Gastroesophageal sphincter (tissue), 3 donors: ENCODE measurements around the gene MYO18A.

Experiments
- EP300 ChIP-seq: sonication (generic); formaldehyde crosslinking; IDR thresholded peaks from one replicate; pipeline ENCODE4 v1.6.1; 2017; ENCODE audit warnings: antibody characterized with exemption, mild to moderate bottlenecking
- POLR2A ChIP-seq, 2 donors: fragments of 450-650 bp; IDR thresholded peaks; one replicate each; pipeline ENCODE4 v1.6.1; 2017; ENCODE audit warnings: antibody characterized with exemption in 2 of 2, mild to moderate bottlenecking in 2 of 2, moderate library complexity in 1 of 2
- POLR2AphosphoS5 ChIP-seq: sonication (generic); formaldehyde crosslinking; IDR thresholded peaks from one replicate; pipeline ENCODE4 v1.6.1; 2017; ENCODE audit warnings: antibody characterized with exemption
- TF ChIP-seq, protein P1 (sequence below), 4 experiments: fragments of 200-600 bp in 2 of 4; fragments of 450-650 bp in 2 of 4; sonication (generic) in 1 of 4; IDR thresholded peaks; one replicate each; pipeline ENCODE4 v1.5.1; 2017 to 2019; ENCODE audit warnings: antibody characterized with exemption in 4 of 4, mild to moderate bottlenecking in 2 of 4, moderate library complexity in 2 of 4

DNA sequence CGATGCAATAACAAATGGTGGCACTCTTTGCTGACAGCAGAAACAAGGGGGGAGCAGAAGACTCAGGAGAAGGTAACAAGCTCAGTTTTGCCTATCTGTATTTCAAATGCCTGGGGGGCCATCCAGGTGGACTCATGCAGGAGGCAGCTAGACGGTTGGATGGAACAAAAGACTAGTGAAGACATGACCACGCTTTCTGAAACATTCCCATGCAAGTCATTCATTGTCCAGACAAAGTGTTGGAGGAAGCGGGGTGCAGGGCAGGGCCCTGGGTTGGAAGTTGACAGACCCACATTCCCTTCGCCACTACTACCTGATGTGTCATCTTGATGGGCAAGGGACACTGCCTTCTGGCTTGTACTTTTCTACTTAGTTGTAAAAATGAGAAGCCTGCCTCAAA lies 36.7 kb upstream of the MYO18A start:
- no peak for TF ChIP-seq EP300
- TF ChIP-seq, protein P1, sequence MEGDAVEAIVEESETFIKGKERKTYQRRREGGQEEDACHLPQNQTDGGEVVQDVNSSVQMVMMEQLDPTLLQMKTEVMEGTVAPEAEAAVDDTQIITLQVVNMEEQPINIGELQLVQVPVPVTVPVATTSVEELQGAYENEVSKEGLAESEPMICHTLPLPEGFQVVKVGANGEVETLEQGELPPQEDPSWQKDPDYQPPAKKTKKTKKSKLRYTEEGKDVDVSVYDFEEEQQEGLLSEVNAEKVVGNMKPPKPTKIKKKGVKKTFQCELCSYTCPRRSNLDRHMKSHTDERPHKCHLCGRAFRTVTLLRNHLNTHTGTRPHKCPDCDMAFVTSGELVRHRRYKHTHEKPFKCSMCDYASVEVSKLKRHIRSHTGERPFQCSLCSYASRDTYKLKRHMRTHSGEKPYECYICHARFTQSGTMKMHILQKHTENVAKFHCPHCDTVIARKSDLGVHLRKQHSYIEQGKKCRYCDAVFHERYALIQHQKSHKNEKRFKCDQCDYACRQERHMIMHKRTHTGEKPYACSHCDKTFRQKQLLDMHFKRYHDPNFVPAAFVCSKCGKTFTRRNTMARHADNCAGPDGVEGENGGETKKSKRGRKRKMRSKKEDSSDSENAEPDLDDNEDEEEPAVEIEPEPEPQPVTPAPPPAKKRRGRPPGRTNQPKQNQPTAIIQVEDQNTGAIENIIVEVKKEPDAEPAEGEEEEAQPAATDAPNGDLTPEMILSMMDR (IDR thresholded peaks at IDR 0.05), result no peak
- no peak for TF ChIP-seq POLR2A (IDR thresholded peaks at IDR 0.05)
- no peak for TF ChIP-seq POLR2AphosphoS5
